DND-41 (cell line): ENCODE data around the gene SPO11.

ENCODE experiments used
- ATAC-seq: fragments of 200-7000 bp; cut with Tn5 transposase; 3 replicates; pipeline ENCODE4 v1.9.1; 2021; ENCODE audit warnings: low read depth; ENCODE audit not compliant: insufficient read depth
- DNase-seq: peaks from one replicate; pipeline ENCODE4 v3.0.0-alpha.2; 2020
- H2AFZ ChIP-seq: 2 replicates; pipeline ENCODE4 v1.6.0; 2012; ENCODE audit warnings: low read depth, low read length
- H3K27ac ChIP-seq: 2 replicates; pipeline ENCODE4 v1.5.1; 2012; ENCODE audit warnings: low read length, inconsistent platforms
- H3K27me3 ChIP-seq: fragments of 200-600 bp; sonication (generic); 2 replicates; pipeline ENCODE4 v1.6.0; 2012; ENCODE audit warnings: low read length, mild to moderate bottlenecking, inconsistent platforms; ENCODE audit not compliant: insufficient read depth, poor library complexity
- H3K36me3 ChIP-seq: 2 replicates; pipeline ENCODE4 v1.5.1; 2012; ENCODE audit warnings: low read length, inconsistent platforms; ENCODE audit not compliant: insufficient read depth
- H3K4me1 ChIP-seq: 2 replicates; pipeline ENCODE4 v1.5.1; 2012; ENCODE audit warnings: mild to moderate bottlenecking, low read length; ENCODE audit not compliant: insufficient read depth
- H3K4me2 ChIP-seq: 2 replicates; pipeline ENCODE4 v1.6.0; 2012; ENCODE audit warnings: mild to moderate bottlenecking, moderate library complexity, low read length, inconsistent platforms; ENCODE audit not compliant: insufficient read depth
- H3K4me3 ChIP-seq, 2 experiments: fragments of 200-600 bp in 1 of 2; shearing (Covaris generic) in 1 of 2; 2 replicates each; pipeline ENCODE4 v1.5.1; 2012 to 2016; ENCODE audit warnings: inconsistent platforms in 2 of 2, low read length in 2 of 2, mild to moderate bottlenecking in 2 of 2, low read depth in 1 of 2, moderate library complexity in 1 of 2
- H3K79me2 ChIP-seq: 2 replicates; pipeline ENCODE4 v1.6.0; 2012; ENCODE audit warnings: low read length, inconsistent platforms; ENCODE audit not compliant: insufficient read depth
- H3K9ac ChIP-seq: 2 replicates; pipeline ENCODE4 v1.6.0; 2012; ENCODE audit warnings: low read depth, mild to moderate bottlenecking, inconsistent platforms, low read length, moderate library complexity
- H3K9me3 ChIP-seq: 2 replicates; pipeline ENCODE4 v1.5.1; 2012; ENCODE audit warnings: low read length, moderate library complexity, mild to moderate bottlenecking, inconsistent platforms; ENCODE audit not compliant: insufficient read depth, severe bottlenecking
- H4K20me1 ChIP-seq: 2 replicates; pipeline ENCODE4 v1.6.0; 2012; ENCODE audit warnings: low read length; ENCODE audit not compliant: insufficient read depth
- CTCF ChIP-seq: IDR thresholded peaks from 2 replicates; pipeline ENCODE4 v1.5.1; 2012; ENCODE audit warnings: borderline replicate concordance, low read length, moderate library complexity, mild to moderate bottlenecking; ENCODE audit not compliant: poor library complexity, severe bottlenecking; ENCODE audit errors: extremely low read depth
- EZH2 ChIP-seq: IDR thresholded peaks from 3 replicates; pipeline ENCODE4 v1.6.1; 2012; ENCODE audit warnings: borderline replicate concordance, low read depth, mild to moderate bottlenecking, moderate library complexity, low read length, inconsistent platforms; ENCODE audit not compliant: severe bottlenecking

The SPO11 gene

GRCh38 chr20:57329608-57330221, at the start of gene SPO11:
Gene SPO11 (plus strand): TSS chr20:57329803. CDS start chr20:57329868, 65 bp downstream.
- no peak within 1 kb of the TSS for H3K4me2 ChIP-seq
- H3K4me1 ChIP-seq, result no peaks in the 10 kb centered on the region
- no peak within 1 kb of the TSS for H3K27ac ChIP-seq
- no peak within 1 kb of the TSS for H2AFZ ChIP-seq
- H3K36me3 ChIP-seq, result no peaks in the 10 kb centered on the region
- H3K27me3 ChIP-seq, result peaks cover 21% of the 10 kb centered on the region
- H3K79me2 ChIP-seq, result no peaks in the 10 kb centered on the region
- no peak within 1 kb of the TSS for H3K4me3 ChIP-seq
- no peaks in the 10 kb centered on the region for H3K9me3 ChIP-seq
- no peak for DNase-seq
- H3K9ac ChIP-seq, result no peak within 1 kb of the TSS
- no peak for ATAC-seq
- no peak for TF ChIP-seq EZH2
- TF ChIP-seq CTCF, result peak; percentile 38
- 0 out of 2 replicates have a peak, but pooled peaks cover 2% of the 10 kb centered on the region for H4K20me1 ChIP-seq

- H3K27ac ChIP-seq, result no peak overlapping the region
These were observed 49.4 kb upstream of the SPO11 start for GRCh38 chr20:57280221-57280620.

GRCh38 chr20:57281900-57282299, 47.7 kb upstream of the SPO11 start:
- ATAC-seq, result no peak
- Histone ChIP-seq H4K20me1 (peaks cover 6% of the 10 kb centered on the region; the same call in 1 of the 2 replicates), H2AFZ (no peak overlapping the region), H3K9ac (no peak overlapping the region), H3K4me2 (no peak overlapping the region), H3K27me3 (peaks cover 13% of the 10 kb centered on the region), H3K4me1 (no peaks in the 10 kb centered on the region), H3K79me2 (no peaks in the 10 kb centered on the region), H3K4me3 (no peak overlapping the region), H3K36me3 (no peaks in the 10 kb centered on the region), H3K9me3 (no peaks in the 10 kb centered on the region), H3K27ac (no peak overlapping the region)
- TF ChIP-seq CTCF (no peak), EZH2 (no peak)
- no peak for DNase-seq

More at GRCh38 chr20:57280221-57280620, 49.4 kb upstream of the SPO11 start:
- Histone ChIP-seq H3K27me3 (peaks cover 20% of the 10 kb centered on the region), H3K9ac (no peak overlapping the region), H3K4me1 (no peaks in the 10 kb centered on the region), H3K36me3 (no peaks in the 10 kb centered on the region), H3K4me2 (no peak overlapping the region), H3K4me3 (no peak overlapping the region), H3K9me3 (no peaks in the 10 kb centered on the region), H2AFZ (no peak overlapping the region), H4K20me1 (peaks cover 6% of the 10 kb centered on the region; the same call in 1 of the 2 replicates), H3K79me2 (no peaks in the 10 kb centered on the region)
- ATAC-seq (no peak), DNase-seq (no peak)
- no peak for TF ChIP-seq EZH2
- TF ChIP-seq CTCF, result no peak
